Measurements from ENCODE around the gene DUSP5.

Gene DUSP5

GRCh38 chr10:110506448-110506847 is 8.7 kb downstream of the DUSP5 start:
- H3K4me3 ChIP-seq (ENCODE audit: low read depth, low read length) = no peak overlapping the region
- peaks cover 18% of the 10 kb centered on the region for H3K4me1 ChIP-seq
- H3K27me3 ChIP-seq = no peaks in the 10 kb centered on the region
- no peaks in the 10 kb centered on the region for H3K36me3 ChIP-seq
- DNase-seq = no peak
- TF ChIP-seq, protein P1, sequence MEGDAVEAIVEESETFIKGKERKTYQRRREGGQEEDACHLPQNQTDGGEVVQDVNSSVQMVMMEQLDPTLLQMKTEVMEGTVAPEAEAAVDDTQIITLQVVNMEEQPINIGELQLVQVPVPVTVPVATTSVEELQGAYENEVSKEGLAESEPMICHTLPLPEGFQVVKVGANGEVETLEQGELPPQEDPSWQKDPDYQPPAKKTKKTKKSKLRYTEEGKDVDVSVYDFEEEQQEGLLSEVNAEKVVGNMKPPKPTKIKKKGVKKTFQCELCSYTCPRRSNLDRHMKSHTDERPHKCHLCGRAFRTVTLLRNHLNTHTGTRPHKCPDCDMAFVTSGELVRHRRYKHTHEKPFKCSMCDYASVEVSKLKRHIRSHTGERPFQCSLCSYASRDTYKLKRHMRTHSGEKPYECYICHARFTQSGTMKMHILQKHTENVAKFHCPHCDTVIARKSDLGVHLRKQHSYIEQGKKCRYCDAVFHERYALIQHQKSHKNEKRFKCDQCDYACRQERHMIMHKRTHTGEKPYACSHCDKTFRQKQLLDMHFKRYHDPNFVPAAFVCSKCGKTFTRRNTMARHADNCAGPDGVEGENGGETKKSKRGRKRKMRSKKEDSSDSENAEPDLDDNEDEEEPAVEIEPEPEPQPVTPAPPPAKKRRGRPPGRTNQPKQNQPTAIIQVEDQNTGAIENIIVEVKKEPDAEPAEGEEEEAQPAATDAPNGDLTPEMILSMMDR (IDR thresholded peaks at IDR 0.05; ENCODE audit: low read depth, low read length) = no peak
- no peaks in the 10 kb centered on the region for H3K9me3 ChIP-seq

DNA sequence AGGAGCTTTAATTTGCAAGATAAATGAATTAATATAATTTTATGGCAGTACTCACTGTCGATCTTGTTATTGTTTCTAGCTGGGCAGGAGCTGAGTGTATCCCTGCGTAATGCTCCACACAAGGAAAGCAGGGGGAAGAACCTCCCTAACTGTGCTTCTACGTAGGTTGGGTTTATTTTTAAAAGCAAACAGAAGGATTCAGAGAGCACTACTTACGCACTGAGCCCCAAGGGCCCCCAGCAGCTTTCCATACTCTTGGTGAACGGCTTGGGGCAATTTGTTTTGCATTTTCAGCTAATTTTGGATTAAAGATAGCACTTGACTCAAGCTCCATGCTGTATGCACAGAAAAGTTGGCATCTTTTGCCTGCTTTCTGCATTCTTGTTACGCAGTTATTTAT is 9.6 kb downstream of the DUSP5 start:
- TF ChIP-seq, protein P1 (IDR thresholded peaks at IDR 0.05; ENCODE audit: low read depth, low read length) = no peak
- H3K36me3 ChIP-seq = no peaks in the 10 kb centered on the region
- no peak overlapping the region for H3K4me3 ChIP-seq (ENCODE audit: low read depth, low read length)
- DNase-seq = no peak
- no peaks in the 10 kb centered on the region for H3K9me3 ChIP-seq
- H3K4me1 ChIP-seq = peaks cover 11% of the 10 kb centered on the region
- H3K27me3 ChIP-seq = no peaks in the 10 kb centered on the region

GRCh38 chr10:110508159-110508788 is 10.6 kb downstream of the DUSP5 start:
- Histone ChIP-seq H3K9me3 (no peaks in the 10 kb centered on the region), H3K4me3 (ENCODE audit: low read depth, low read length) (no peak overlapping the region), H3K27me3 (no peaks in the 10 kb centered on the region), H3K36me3 (no peaks in the 10 kb centered on the region), H3K4me1 (peaks cover 2% of the 10 kb centered on the region)
- TF ChIP-seq, protein P1 (IDR thresholded peaks at IDR 0.05; ENCODE audit: low read depth, low read length) = no peak
- no peak for DNase-seq

DNA sequence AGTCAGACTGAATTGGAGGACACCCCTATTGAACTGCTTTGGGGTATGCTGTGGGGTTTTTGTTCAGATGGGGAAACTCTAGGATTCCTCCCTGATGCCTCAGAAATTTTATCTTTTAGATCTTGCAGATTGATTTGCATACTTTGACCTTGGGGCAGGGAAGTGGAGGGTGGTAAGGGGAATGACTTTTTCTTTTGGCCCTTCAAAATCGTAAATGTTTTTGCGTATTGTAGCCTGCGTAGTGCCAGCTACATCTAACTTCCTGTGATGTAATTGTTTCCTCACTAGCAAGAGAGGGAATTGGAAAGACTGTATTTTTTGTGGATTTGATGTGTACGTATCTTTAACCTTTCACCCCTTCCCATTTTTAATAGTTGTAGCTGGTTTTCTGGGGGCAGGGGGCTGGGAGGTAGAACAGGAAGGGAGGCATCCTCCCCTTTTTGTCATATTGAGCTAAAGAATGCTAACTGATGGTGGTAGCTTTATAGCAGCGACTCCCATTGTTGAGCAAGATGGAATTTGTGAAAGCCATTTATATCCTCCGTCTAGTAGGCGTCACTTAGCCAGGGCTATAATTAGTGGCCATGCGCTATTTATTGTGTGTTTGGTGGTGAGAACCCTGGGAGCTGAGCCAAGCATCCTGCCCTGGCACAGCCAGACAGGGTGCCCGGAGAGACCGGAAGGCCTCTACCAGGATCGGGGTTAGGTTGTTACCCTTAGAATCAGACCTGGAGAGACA is 11.3 kb downstream of the DUSP5 start:
- TF ChIP-seq, protein P1 (IDR thresholded peaks at IDR 0.05; ENCODE audit: low read depth, low read length) = no peak
- no peaks in the 10 kb centered on the region; the same call in 1 of the 2 replicates for H3K4me1 ChIP-seq
- H3K36me3 ChIP-seq = no peaks in the 10 kb centered on the region
- H3K9me3 ChIP-seq = no peaks in the 10 kb centered on the region
- H3K4me3 ChIP-seq (ENCODE audit: low read depth, low read length) = no peak overlapping the region
- no peak for DNase-seq
- no peaks in the 10 kb centered on the region for H3K27me3 ChIP-seq

DNA sequence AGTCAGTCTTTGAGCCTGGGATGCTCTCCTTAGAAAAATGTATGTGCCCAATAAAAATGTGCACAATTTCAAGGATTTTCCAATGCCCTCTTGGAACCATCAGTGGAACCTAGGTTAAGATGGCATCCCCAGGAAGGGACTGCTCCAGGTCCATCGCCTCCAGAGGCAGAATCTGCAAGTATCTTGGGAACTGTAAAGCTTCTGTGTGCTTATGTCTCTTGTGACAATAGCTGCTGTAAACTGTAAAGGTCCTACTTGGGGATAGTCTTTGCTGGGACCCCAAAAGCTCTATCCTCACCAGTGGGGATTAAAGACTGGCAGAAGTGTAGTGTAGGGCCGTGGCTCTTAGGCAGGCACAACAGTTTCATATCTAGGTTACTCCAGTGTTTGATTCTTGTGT is 11.9 kb downstream of the DUSP5 start:
- H3K4me3 ChIP-seq (ENCODE audit: low read depth, low read length) = no peak overlapping the region
- TF ChIP-seq, protein P1 (IDR thresholded peaks at IDR 0.05; ENCODE audit: low read depth, low read length) = no peak
- H3K36me3 ChIP-seq = no peaks in the 10 kb centered on the region
- H3K4me1 ChIP-seq = no peaks in the 10 kb centered on the region; the same call in 1 of the 2 replicates
- DNase-seq = no peak
- H3K27me3 ChIP-seq = no peaks in the 10 kb centered on the region
- no peaks in the 10 kb centered on the region for H3K9me3 ChIP-seq

DNA sequence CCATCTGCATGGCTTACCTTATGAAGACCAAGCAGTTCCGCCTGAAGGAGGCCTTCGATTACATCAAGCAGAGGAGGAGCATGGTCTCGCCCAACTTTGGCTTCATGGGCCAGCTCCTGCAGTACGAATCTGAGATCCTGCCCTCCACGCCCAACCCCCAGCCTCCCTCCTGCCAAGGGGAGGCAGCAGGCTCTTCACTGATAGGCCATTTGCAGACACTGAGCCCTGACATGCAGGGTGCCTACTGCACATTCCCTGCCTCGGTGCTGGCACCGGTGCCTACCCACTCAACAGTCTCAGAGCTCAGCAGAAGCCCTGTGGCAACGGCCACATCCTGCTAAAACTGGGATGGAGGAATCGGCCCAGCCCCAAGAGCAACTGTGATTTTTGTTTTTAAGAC is 12.4 kb downstream of the DUSP5 start:
- no peak for DNase-seq
- TF ChIP-seq, protein P1 (IDR thresholded peaks at IDR 0.05; ENCODE audit: low read depth, low read length) = no peak
- Histone ChIP-seq H3K27me3 (no peaks in the 10 kb centered on the region), H3K9me3 (no peaks in the 10 kb centered on the region), H3K4me3 (ENCODE audit: low read depth, low read length) (no peak overlapping the region), H3K4me1 (no peaks in the 10 kb centered on the region; the same call in 1 of the 2 replicates), H3K36me3 (no peaks in the 10 kb centered on the region)
